ENCODE results near the gene SLC2A5.

DNA sequence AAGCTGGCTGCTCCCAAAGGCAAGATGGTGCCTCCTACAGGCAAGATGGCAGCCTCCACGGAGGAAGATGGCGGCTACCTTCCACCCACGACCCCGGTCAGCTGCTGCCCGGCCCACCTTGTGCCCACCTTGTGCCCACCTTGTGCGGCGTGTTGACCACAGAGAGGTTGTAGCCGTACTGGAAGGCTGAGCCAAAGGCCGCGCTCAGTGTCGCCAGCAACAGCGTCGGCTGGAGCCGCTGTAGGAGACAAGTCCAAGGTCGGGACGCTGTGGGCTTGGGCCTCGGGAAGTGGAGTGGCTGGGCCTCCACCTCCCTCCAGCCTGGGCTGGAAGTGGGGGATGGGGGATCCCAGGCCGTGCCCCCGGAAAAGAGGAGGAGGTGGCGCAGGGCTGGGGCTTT is 44.6 kb downstream of the SLC2A5 start:
- TF ChIP-seq, protein P1, sequence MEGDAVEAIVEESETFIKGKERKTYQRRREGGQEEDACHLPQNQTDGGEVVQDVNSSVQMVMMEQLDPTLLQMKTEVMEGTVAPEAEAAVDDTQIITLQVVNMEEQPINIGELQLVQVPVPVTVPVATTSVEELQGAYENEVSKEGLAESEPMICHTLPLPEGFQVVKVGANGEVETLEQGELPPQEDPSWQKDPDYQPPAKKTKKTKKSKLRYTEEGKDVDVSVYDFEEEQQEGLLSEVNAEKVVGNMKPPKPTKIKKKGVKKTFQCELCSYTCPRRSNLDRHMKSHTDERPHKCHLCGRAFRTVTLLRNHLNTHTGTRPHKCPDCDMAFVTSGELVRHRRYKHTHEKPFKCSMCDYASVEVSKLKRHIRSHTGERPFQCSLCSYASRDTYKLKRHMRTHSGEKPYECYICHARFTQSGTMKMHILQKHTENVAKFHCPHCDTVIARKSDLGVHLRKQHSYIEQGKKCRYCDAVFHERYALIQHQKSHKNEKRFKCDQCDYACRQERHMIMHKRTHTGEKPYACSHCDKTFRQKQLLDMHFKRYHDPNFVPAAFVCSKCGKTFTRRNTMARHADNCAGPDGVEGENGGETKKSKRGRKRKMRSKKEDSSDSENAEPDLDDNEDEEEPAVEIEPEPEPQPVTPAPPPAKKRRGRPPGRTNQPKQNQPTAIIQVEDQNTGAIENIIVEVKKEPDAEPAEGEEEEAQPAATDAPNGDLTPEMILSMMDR (conservative IDR thresholded peaks at IDR 0.05; ENCODE audit: low read depth, low read length): 0 out of 2 replicates have a peak, but pooled peaks have one; percentile 14
- no peak for TF ChIP-seq EZH2 (IDR thresholded peaks at IDR 0.05; ENCODE audit: borderline replicate concordance, low read depth, low read length, poor library complexity, severe bottlenecking)

Data from A673 (cell line).